ENCODE measurements around the gene GIPC2.

DNA sequence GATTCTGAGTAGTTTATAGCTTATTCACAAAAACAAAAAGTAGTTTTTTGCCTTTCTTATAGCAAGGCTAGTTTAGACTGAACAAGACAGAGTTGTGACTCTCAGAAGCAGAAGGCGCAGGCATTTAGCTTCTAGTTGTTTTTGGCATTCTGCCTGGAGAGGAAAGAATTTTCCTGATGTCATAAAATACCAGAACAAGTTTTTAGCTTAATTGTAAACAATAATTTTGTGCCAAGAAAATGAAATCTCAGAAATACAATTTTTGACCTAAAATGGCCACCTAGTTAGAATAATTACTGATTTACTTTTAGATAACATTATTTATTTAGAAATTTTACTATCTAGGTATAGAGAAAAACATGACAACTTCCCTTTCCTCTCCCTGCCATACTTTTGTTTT, 40.0 kb upstream of the GIPC2 start:
- TF ChIP-seq, protein P1, sequence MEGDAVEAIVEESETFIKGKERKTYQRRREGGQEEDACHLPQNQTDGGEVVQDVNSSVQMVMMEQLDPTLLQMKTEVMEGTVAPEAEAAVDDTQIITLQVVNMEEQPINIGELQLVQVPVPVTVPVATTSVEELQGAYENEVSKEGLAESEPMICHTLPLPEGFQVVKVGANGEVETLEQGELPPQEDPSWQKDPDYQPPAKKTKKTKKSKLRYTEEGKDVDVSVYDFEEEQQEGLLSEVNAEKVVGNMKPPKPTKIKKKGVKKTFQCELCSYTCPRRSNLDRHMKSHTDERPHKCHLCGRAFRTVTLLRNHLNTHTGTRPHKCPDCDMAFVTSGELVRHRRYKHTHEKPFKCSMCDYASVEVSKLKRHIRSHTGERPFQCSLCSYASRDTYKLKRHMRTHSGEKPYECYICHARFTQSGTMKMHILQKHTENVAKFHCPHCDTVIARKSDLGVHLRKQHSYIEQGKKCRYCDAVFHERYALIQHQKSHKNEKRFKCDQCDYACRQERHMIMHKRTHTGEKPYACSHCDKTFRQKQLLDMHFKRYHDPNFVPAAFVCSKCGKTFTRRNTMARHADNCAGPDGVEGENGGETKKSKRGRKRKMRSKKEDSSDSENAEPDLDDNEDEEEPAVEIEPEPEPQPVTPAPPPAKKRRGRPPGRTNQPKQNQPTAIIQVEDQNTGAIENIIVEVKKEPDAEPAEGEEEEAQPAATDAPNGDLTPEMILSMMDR (IDR thresholded peaks at IDR 0.05) = no peak
- no peak for TF ChIP-seq POLR2A (IDR thresholded peaks at IDR 0.05)

Measured in lower leg skin (tissue), 3 donors.